Activated naive CD4-positive, alpha-beta T cell treated with anti-CD3 and anti-CD28 coated beads, Interleukin-2, amount 50 U/mL, for 24 hours (primary cell): ENCODE results near the gene SLC28A2.
A peak's percentile ranks its signal among the peaks of the same experiment; 100 is the strongest.
"Not testable (repeated sequence)": the region's sequence is repeated elsewhere in the genome, so short reads cannot be mapped to it uniquely, and the experiment has no call there.

ENCODE experiments used
- H3K27ac Mint-ChIP-seq: one replicate; pipeline ENCODE4 v1.8.0; 2021; ENCODE audit warnings: mild to moderate bottlenecking, mixed read lengths
- H3K27me3 Mint-ChIP-seq: one replicate; pipeline ENCODE4 v1.8.0; 2021; ENCODE audit warnings: mixed read lengths
- H3K36me3 Mint-ChIP-seq: one replicate; pipeline ENCODE4 v1.8.0; 2021; ENCODE audit warnings: mixed read lengths
- H3K4me1 Mint-ChIP-seq: one replicate; pipeline ENCODE4 v1.8.0; 2021; ENCODE audit warnings: mixed read lengths
- H3K4me3 Mint-ChIP-seq: one replicate; pipeline ENCODE4 v1.8.0; 2021; ENCODE audit warnings: mild to moderate bottlenecking, mixed read lengths
- H3K9me3 Mint-ChIP-seq: one replicate; pipeline ENCODE4 v1.8.0; 2021; ENCODE audit warnings: mixed read lengths

Gene SLC28A2

GRCh38 chr15:45251888-45252287 is at the start of gene SLC28A2:
Gene SLC28A2, plus strand, starts transcription at chr15:45252234. Its CDS starts 982 bp downstream, at chr15:45253216.
- Mint-ChIP-seq H3K9me3 (no peaks in the 10 kb centered on the region), H3K27me3 (no peaks in the 10 kb centered on the region), H3K4me3 (no peak within 1 kb of the TSS), H3K27ac (no peak within 1 kb of the TSS), H3K36me3 (peaks cover 5% of the 10 kb centered on the region), H3K4me1 (no peaks in the 10 kb centered on the region)

GRCh38 chr15:45203182-45203581 is 48.9 kb upstream of the SLC28A2 start:
- H3K27ac Mint-ChIP-seq: no peak overlapping the region
- peaks cover 2% of the 10 kb centered on the region for H3K27me3 Mint-ChIP-seq
- no peaks in the 10 kb centered on the region for H3K36me3 Mint-ChIP-seq
- H3K4me1 Mint-ChIP-seq: peaks cover 16% of the 10 kb centered on the region
- no peaks in the 10 kb centered on the region for H3K9me3 Mint-ChIP-seq
- H3K4me3 Mint-ChIP-seq: no peak overlapping the region

GRCh38 chr15:45205192-45205591 is 46.8 kb upstream of the SLC28A2 start:
- Mint-ChIP-seq H3K27ac (peak overlapping the region; percentile 27), H3K36me3 (no peaks in the 10 kb centered on the region), H3K4me3 (no peak overlapping the region), H3K9me3 (no peaks in the 10 kb centered on the region), H3K4me1 (peaks cover 4% of the 10 kb centered on the region), H3K27me3 (peaks cover 4% of the 10 kb centered on the region)

GRCh38 chr15:45212493-45212892 is 39.5 kb upstream of the SLC28A2 start:
- Mint-ChIP-seq H3K9me3 (no peaks in the 10 kb centered on the region), H3K27ac (no peak overlapping the region), H3K36me3 (no peaks in the 10 kb centered on the region), H3K27me3 (peaks cover 4% of the 10 kb centered on the region), H3K4me1 (no peaks in the 10 kb centered on the region), H3K4me3 (no peak overlapping the region)

- Mint-ChIP-seq H3K27me3 (peaks cover 14% of the 10 kb centered on the region), H3K27ac (no peak overlapping the region), H3K4me3 (no peak overlapping the region), H3K9me3 (no peaks in the 10 kb centered on the region), H3K4me1 (no peaks in the 10 kb centered on the region), H3K36me3 (no peaks in the 10 kb centered on the region)
Observed at GRCh38 chr15:45221053-45221599, 30.9 kb upstream of the SLC28A2 start.

GRCh38 chr15:45221967-45222366 is 30.1 kb upstream of the SLC28A2 start:
- Mint-ChIP-seq H3K27me3 (peaks cover 14% of the 10 kb centered on the region), H3K9me3 (no peaks in the 10 kb centered on the region), H3K4me3 (no peak overlapping the region), H3K27ac (no peak overlapping the region), H3K36me3 (no peaks in the 10 kb centered on the region), H3K4me1 (no peaks in the 10 kb centered on the region)

GRCh38 chr15:45224621-45225217 is 27.3 kb upstream of the SLC28A2 start:
- no peak overlapping the region for H3K4me3 Mint-ChIP-seq
- H3K27me3 Mint-ChIP-seq: peaks cover 14% of the 10 kb centered on the region

GRCh38 chr15:45225506-45226273 is 26.3 kb upstream of the SLC28A2 start:
- H3K4me1 Mint-ChIP-seq: no peaks in the 10 kb centered on the region
- no peaks in the 10 kb centered on the region for H3K9me3 Mint-ChIP-seq
- no peak overlapping the region for H3K27ac Mint-ChIP-seq
- no peak overlapping the region for H3K4me3 Mint-ChIP-seq
- H3K27me3 Mint-ChIP-seq: peaks cover 14% of the 10 kb centered on the region
- no peaks in the 10 kb centered on the region for H3K36me3 Mint-ChIP-seq

More at GRCh38 chr15:45224621-45225217, 27.3 kb upstream of the SLC28A2 start:
- Mint-ChIP-seq H3K36me3 (no peaks in the 10 kb centered on the region), H3K9me3 (no peaks in the 10 kb centered on the region), H3K27ac (no peak overlapping the region), H3K4me1 (no peaks in the 10 kb centered on the region)

GRCh38 chr15:45228931-45229330 is 23.1 kb upstream of the SLC28A2 start:
- Mint-ChIP-seq H3K4me3 (no peak overlapping the region), H3K27ac (no peak overlapping the region), H3K27me3 (peaks cover 4% of the 10 kb centered on the region), H3K4me1 (no peaks in the 10 kb centered on the region), H3K9me3 (no peaks in the 10 kb centered on the region), H3K36me3 (peaks cover 6% of the 10 kb centered on the region)

GRCh38 chr15:45230245-45230965 is 21.6 kb upstream of the SLC28A2 start:
- Mint-ChIP-seq H3K27ac (no peak overlapping the region), H3K4me1 (no peaks in the 10 kb centered on the region), H3K36me3 (peaks cover 7% of the 10 kb centered on the region), H3K4me3 (no peak overlapping the region), H3K9me3 (no peaks in the 10 kb centered on the region), H3K27me3 (no peaks in the 10 kb centered on the region)

- Mint-ChIP-seq H3K27ac (no peak overlapping the region), H3K4me3 (no peak overlapping the region), H3K27me3 (no peaks in the 10 kb centered on the region), H3K36me3 (peaks cover 8% of the 10 kb centered on the region), H3K4me1 (no peaks in the 10 kb centered on the region), H3K9me3 (no peaks in the 10 kb centered on the region)
Observed at GRCh38 chr15:45231132-45231531, 20.9 kb upstream of the SLC28A2 start.

- no peaks in the 10 kb centered on the region for H3K9me3 Mint-ChIP-seq
- H3K4me3 Mint-ChIP-seq: no peak overlapping the region
- no peaks in the 10 kb centered on the region for H3K4me1 Mint-ChIP-seq
- H3K27me3 Mint-ChIP-seq: no peaks in the 10 kb centered on the region
- H3K27ac Mint-ChIP-seq: no peak overlapping the region
- peaks cover 8% of the 10 kb centered on the region for H3K36me3 Mint-ChIP-seq
Observed at GRCh38 chr15:45231864-45232562, 20.0 kb upstream of the SLC28A2 start.

GRCh38 chr15:45234562-45235235 is 17.3 kb upstream of the SLC28A2 start:
- H3K27me3 Mint-ChIP-seq: no peaks in the 10 kb centered on the region
- peaks cover 18% of the 10 kb centered on the region for H3K9me3 Mint-ChIP-seq
- H3K27ac Mint-ChIP-seq: no peak overlapping the region
- H3K4me3 Mint-ChIP-seq: no peak overlapping the region
- H3K4me1 Mint-ChIP-seq: no peaks in the 10 kb centered on the region
- H3K36me3 Mint-ChIP-seq: peaks cover 16% of the 10 kb centered on the region

GRCh38 chr15:45236806-45237205 is 15.2 kb upstream of the SLC28A2 start:
- H3K4me1 Mint-ChIP-seq, H3K27me3 Mint-ChIP-seq, H3K27ac Mint-ChIP-seq, H3K4me3 Mint-ChIP-seq: not testable (repeated sequence)
- H3K36me3 Mint-ChIP-seq: peaks cover 21% of the 10 kb centered on the region
- H3K9me3 Mint-ChIP-seq: peaks cover 24% of the 10 kb centered on the region

GRCh38 chr15:45242289-45242688 is 9.7 kb upstream of the SLC28A2 start:
- no peak overlapping the region for H3K27ac Mint-ChIP-seq
- H3K27me3 Mint-ChIP-seq: peaks cover 2% of the 10 kb centered on the region
- no peak overlapping the region for H3K4me3 Mint-ChIP-seq
- peaks cover 31% of the 10 kb centered on the region for H3K9me3 Mint-ChIP-seq
- no peaks in the 10 kb centered on the region for H3K4me1 Mint-ChIP-seq
- peaks cover 22% of the 10 kb centered on the region for H3K36me3 Mint-ChIP-seq
